WI38 (cell line): ENCODE data around the gene C6orf118.

Experiments used
- H3K4me3 ChIP-seq: 2 replicates; pipeline ENCODE4 v1.5.1; 2011; ENCODE audit warnings: low read depth, mild to moderate bottlenecking, control low read depth, low read length
- CTCF ChIP-seq: IDR thresholded peaks from 2 replicates; pipeline ENCODE4 v1.5.1; 2012; ENCODE audit warnings: low read depth, mild to moderate bottlenecking, control low read depth, low read length

Gene C6orf118

GRCh38 chr6:165308926-165309731, at the start of gene C6orf118:
Gene C6orf118 (minus strand): TSS chr6:165309605. CDS start chr6:165309586, 19 bp downstream.
- TF ChIP-seq CTCF, result no peak
- H3K4me3 ChIP-seq, result peak within 1 kb of the TSS; percentile 29; the same call in 1 of the 2 replicates

- no peak overlapping the region for H3K4me3 ChIP-seq
- TF ChIP-seq CTCF, result no peak
These were observed 36.3 kb upstream of the C6orf118 start for GRCh38 chr6:165345700-165346099.

GRCh38 chr6:165340532-165340931, 31.1 kb upstream of the C6orf118 start:
- no peak for TF ChIP-seq CTCF
- no peak overlapping the region for H3K4me3 ChIP-seq

DNA sequence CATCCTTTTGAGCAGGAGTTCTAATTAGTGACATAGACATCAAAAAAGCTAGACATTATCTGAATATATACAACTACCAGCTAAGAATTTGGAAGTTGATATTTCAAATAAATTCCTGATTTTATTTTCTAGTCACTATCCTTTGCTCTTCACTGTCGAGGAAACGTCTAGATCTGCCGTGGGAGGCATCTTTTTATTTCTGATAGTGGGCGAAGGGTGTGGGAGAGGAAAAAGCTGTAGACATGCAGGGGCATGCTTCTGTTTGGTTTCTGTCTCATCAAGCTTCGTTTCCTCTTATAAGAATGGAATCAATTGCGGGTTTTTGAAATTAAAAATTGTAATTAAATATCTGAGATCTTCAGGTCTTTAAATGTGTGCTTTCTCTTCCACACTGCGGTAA, 16.2 kb upstream of the C6orf118 start:
- no peak for TF ChIP-seq CTCF
- no peak overlapping the region for H3K4me3 ChIP-seq

GRCh38 chr6:165321555-165322145, 12.2 kb upstream of the C6orf118 start:
- TF ChIP-seq CTCF, result no peak
- H3K4me3 ChIP-seq, result no peak overlapping the region

- H3K4me3 ChIP-seq, result no peak overlapping the region
- no peak for TF ChIP-seq CTCF
These were observed 11.7 kb upstream of the C6orf118 start for GRCh38 chr6:165321150-165321549.

DNA sequence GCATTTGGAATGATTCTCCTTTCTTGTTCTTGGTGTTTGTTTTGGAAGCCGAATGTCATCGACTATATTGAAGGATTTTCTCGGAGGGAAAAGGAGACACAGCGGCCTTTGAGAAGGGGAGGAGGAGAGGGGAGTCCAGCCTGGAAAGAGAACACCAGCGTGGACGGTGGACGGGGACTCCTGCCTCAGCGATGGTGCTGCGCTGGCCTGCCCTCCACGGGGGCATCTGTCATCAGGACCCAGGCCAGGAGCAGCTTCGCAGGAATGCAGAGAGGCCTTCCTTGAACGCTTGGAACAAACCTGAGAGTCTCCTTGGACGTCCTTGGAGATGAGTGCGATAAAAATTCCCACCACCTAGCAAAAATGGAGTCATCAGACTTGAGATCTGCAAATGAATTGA, 8.3 kb upstream of the C6orf118 start:
- TF ChIP-seq CTCF, result no peak
- no peak overlapping the region for H3K4me3 ChIP-seq
